Caki2 (cell line): Measurements from ENCODE around the gene LARGE1. TPM values are rescaled to one million over a fixed set of nuclear protein-coding genes. Genes with fewer than 3 reads are reported as not detected.

Source experiments
- DNase-seq: peaks from one replicate; pipeline ENCODE4 v3.0.0-alpha.2; 2015; ENCODE audit warnings: low read depth
- in situ Hi-C: cut with HindIII; loops from 2 replicates; pipeline ENCODE4 v1.10.0; 2016; ENCODE audit warnings: low sequenced_read_pairs, low pct_unique_long_range_greater_than_20kb, mixed read lengths
- total RNA-seq: library from RNA; depleted of rRNA; stranded (reverse); fragments of >200 nt; shearing (Covaris generic); gene quantifications from 2 replicates; pipeline ENCODE4 v1.2.3, GENCODE V29; 2014; ENCODE audit warnings: low replicate concordance

Gene LARGE1
- total RNA-seq, 1 experiment from 2014 or later: 9.7 TPM

DNA sequence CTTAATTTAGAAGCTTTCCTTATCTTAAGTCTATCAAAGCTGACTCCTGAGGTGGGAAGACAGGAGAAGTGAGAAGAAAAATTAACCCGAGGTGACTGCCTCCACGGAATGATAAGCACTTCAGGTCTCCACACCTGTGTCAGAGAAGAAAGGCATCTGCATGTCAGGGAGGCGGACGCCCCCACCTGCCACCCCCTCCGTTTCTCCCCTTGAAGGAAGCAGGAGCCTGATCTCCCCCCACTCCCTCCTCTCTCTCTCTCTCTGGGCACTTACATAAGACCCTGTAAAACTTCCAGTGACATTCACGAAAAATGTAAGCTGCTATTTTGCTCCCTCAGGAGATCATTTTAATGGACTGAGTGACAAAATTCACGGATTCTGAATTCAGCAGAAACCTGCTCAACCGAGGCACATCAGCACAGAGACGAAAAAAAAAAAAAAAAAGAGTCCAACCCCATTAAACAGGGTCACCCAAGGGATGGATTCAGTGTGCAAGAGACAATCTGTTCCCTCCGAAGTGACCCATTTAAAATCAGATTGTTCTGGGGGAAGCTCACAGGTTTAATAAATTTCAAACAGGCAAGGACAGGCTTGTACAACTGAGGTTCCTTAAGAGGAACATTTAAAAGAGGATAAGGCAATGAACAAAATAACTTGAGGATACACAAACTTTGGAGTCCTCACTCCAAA is 1.5 kb downstream of the LARGE1 start:
- in situ Hi-C loops: no loop called here
- no peak for DNase-seq

DNA sequence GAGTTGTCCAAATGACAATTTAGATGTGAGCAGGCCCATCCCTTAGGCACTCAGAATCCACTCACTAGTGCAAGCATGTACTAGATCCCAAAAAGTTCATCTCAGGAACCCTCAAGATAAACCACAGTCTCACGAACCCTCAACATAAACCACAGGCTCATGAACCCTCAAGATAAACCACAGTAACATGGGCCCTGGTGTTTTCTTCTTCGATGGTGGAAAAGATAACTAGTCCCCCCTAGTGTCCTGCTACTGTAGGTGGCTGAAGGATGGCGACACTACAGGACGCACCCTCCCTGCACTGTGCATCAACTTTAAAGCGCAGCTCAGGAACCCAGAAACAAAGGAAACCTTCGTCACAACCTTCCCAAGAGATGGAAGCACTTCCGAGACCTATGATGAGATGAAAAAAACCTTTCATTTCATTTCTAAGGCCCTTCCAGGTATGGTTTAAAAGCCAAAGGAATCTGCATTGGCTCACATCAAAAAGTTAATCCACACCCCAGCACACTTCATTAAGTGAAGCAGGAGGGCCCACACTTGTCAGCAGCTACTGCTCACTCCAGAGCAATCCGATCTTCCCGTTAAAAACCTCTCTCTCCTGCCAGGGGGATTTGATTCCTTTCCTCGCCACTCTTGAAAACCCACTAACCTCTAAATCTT is 2.4 kb downstream of the LARGE1 start:
- DNase-seq: peak; percentile 22

DNA sequence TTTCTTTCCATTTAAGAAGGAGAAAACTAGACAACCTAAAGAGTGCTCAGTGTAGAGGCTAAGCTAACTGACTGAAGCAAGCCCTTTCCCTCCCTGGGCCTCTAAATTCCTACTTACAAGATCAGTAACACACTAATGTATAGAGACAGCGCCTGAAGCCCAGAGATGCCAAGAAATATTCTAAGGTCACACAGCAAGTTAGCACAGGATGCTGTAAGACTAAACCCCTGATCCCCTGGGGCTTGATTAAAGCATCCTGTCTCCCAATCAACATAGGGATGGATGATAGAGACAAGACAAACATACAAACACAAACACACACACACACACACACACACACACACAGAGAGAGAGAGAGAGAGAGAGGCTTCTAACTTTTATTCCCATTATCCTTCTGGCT is 5.6 kb downstream of the LARGE1 start:
- in situ Hi-C loops: no loop called here

More for the DNA sequence above, 2.4 kb downstream of the LARGE1 start:
- in situ Hi-C loops: no loop called here

DNA sequence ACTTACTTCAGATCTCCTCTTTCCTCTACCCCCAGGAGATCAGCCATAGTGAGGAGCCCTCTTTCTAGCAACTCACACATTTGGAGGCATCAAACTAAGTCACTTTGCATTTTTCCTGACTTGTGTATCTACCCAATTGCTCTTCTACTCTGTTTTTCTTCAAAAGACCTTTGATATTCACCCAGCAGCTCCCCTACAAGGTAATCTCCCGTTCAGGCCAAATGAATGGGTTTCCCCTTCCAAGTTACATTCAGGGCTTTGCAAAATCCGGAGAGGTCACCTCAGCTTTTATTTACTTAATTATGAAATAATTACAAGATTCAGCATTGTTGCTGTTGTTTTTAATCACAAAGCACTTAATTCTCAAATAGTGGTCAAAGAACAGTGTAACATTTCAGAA is 6.1 kb downstream of the LARGE1 start:
- in situ Hi-C loops: no loop called here
- no peak for DNase-seq

More for the DNA sequence above, 5.6 kb downstream of the LARGE1 start:
- DNase-seq: no peak

DNA sequence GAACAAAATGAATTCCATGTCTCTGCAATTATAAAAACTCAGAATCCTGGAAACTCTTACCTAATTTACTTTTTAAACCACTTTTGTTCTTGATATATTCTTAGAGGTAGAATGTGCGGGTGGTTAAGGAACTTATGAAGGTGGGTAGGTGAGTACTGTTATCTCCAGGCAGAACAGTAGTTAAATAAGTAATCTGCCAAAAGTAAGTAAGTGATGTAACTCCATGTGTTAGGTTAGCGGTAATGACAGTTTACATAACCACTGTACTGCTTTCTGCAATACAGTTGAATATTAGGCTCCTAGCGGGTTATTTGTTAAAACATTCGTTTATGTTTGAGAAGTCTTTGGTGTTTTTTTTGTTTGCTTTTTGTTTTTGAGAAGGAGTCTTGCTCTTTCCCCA is 7.1 kb downstream of the LARGE1 start:
- in situ Hi-C loops: no loop called here
- no peak for DNase-seq

DNA sequence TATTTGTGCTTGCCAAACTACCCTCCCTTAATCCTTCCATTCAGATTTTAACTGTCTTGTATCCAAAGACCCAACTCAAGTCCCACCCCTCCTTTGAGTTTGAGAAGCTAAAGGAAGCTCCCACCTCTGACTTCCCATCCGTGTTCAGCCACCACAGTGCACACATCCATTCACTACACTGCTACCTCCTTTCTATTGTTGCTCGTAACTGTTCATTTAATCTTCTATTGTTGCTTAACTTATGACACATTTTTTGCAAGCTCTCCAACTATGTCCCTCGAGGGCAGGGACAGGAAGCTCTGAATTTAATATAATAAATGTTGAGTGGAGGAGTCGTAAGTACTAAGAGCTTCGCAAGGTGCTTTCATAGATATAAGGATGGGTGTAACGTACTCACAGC is 10.4 kb downstream of the LARGE1 start:
- no peak for DNase-seq
- in situ Hi-C loops: no loop called here

DNA sequence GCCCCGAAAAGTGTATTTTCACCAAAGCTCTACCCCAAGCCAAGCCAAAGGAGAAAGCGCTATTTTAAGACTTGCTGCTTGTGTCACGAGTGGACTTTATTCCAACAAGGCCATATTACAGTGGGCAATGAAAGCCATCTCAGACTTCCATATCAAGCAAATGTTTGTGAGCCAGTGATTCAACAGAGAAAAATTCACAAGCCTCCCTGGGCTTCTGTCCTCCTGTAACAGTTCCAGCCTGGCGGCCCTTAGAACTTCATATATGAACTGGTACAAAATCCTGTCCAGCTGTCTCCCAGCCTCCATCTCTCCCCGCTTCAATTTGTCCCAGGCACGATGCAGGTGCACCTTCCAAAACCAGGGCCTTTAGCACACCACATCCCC is 11.2 kb downstream of the LARGE1 start:
- in situ Hi-C loops: no loop called here
- no peak for DNase-seq

DNA sequence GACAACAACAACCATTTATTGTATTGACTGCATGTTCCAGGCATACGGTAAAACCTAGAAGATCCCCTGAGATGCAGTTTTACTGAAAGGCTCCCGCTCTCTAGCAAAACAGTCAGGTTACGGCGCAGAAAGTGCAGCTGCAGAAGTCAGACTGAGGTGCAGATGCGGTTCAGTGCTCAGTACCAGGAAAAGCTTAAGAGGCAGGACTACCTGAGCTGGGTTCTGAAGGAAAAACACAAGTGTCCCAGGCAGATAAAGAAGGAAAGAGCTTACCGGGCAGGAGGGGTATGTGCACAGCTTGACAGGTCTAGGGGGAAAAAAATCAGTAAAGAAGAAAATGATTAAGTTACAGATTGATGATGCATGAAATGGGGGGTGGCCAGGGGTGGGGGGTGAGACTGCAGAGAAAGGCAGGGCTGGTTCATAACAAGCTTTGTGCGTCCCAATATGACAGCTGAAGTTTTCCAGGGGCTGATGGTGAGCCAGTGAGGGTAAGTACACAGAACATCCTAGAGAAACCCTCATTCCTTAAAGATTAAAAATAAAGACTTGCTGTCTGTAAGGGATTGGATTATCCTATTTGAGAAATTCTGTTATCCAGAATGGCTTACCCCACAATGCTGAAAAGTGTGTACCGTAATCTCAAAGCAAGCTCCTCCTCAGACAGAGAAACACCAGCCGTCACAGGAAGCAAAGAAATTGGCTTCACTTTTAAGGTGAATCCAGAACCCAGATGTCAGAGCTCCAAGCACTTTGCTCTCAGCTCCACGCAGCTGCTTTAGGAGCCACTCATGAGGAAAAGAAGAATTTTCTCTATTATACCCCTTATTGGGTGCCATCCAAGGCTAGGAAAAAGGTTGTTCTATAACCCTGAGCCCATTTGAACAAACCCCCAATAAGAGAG is 11.9 kb downstream of the LARGE1 start:
- in situ Hi-C loops: no loop called here
- DNase-seq: no peak

DNA sequence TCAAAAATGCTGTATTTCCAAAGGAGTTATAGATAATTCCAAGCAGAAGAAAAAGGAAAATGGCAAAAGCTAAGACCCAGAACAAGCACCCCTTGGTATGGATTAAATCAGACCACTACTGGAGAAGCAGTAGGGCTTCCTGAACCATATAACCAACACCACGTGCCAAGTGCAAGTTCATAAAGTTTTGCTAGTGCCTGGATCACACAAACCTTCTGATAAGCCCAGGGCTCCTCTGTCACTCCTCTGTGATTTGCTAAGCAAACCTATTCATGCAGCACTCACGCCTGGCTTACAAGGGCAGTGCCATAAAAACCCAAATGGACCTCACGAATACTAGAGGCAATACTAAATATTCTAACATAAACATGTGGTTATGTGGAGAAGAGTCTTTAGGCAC is 13.3 kb downstream of the LARGE1 start:
- DNase-seq: no peak
- in situ Hi-C loops: no loop called here

DNA sequence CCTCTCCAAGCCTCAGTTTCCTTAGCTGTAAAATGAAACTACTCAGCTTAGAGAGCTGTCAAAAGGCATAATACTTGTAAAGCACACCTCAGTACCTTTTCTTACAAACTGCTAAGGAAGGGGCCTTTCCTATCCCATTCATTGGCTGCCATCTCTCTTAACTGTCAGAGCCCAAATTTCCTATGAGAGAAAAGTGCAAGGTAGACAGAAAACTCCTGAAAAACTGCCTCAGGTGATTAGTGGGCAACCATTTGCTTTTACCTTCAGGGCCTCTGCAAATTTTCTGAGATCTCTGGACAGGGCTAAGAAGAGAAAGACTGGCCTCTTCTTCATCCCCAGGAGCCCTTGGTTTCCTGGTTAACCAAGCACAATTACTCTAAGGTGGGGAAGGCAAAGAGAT is 13.8 kb downstream of the LARGE1 start:
- in situ Hi-C loops: no loop called here
- DNase-seq: no peak

DNA sequence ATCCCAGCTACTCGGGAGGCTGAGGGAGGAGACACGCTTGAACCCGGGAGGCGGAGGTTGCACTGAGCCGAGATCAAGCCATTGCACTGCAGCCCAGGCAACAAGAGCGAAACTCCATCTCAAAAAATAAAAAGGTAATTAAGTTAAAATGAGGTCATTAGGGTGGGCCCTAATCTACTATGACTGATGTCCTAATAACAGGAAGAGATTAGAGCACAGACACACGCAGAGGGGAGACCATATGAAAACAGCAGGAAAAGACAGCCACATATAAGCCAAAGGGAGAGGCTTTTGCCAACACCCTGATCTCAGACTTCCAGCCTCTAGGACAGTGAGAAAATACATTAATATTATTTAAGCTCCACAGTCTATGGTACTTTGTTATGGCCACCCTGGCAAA is 17.3 kb downstream of the LARGE1 start:
- in situ Hi-C loops: no loop called here

DNA sequence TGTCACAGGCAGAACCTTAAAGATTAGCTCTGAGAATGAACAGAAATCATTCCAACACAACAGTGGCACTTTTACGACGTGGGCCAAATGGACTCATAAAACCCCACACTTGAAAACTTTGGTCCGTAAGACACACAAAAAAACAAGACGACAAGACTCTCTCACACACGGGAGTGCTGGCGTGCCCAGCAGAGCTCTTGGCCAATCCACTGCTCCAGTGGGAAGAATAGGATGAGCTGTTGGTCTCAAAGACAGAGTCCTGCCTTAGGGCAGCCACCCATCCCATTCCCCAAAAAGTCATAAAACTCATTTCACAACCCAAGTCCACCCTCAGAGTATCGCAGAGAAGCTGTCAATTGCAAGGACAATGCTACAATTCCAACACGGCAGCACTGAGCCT is 18.2 kb downstream of the LARGE1 start:
- in situ Hi-C loops: no loop called here
- no peak for DNase-seq

More for the DNA sequence above, 17.3 kb downstream of the LARGE1 start:
- DNase-seq: no peak

DNA sequence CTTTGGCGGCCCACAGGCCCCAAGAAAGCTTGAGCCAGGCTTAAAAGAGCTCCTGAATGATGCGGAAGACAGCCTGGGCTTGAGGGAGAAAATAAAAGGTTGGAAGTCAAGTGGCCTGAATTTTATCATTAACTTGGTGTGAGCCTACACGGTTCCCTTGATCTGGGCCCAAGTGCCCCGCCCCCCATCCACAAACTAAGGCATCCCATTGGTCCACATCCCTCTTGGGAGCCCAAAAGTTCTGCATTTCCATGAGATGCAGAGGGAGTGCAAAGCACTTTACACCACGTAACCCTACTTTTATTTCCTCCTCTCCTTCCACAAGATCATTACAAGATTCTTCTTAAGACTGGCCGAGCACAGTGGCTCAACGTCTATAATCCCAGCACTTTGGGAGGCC is 22.2 kb downstream of the LARGE1 start:
- no peak for DNase-seq
- in situ Hi-C loops: no loop called here

DNA sequence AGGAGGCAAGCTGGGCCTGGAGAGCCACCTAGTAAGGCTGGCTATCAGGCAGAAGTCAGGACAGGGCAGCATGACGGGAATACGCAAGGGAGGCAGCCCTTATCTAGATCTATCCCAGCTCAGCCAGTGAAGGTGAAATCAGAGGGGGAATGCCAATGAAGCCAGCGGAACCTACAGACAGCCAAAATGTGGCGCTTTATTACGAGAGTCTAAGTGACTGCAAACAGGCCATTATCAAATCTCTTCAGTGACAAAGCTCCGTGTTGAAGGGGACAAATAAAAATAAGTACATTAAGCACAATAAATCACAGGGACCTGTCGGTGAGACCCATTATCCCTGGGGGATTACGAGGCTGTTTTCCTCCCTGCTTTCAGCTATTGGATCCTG is 22.8 kb downstream of the LARGE1 start:
- DNase-seq: no peak
- in situ Hi-C loops: no loop called here

DNA sequence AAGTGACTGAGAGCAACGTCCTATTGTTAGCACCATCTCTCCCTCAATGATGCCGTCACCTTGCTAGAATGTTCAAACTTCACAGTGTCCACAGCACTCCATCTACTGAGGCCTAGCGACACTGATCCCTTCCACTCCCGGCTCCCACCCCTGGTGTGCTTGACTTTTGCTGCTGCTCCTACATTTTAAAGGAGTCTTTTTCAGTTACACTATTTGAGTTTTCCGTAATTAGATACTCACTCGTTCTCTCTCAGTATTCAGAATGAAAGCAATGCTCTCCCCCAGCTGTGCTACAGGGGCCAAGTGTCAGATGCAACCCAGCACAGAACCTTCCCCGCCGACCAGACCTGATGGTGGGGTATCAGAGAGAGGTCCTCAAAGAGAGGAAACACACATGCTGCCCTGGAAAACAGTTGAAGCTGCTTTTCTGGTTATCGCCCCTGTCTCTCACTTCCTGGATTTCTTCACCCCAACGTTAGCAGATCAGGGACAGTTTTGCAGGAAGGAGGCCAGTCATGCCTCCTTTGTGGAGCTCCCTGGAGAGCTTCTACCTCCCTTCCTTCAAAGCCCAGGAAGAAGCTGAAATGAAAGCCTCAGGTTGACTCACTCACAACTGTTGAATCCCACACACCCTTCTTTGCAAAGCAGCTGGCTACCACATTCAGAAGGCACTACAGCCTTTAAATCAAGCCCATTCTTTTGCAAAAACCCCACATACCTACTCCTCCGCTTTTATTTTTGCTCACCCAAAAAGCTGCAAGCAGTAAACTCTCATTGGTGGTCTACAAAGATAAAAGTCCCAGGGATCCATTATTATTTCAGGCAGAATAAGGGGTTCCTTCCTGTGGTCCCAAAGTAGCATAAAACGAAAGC is 23.5 kb downstream of the LARGE1 start:
- no peak for DNase-seq
- in situ Hi-C loops: no loop called here

DNA sequence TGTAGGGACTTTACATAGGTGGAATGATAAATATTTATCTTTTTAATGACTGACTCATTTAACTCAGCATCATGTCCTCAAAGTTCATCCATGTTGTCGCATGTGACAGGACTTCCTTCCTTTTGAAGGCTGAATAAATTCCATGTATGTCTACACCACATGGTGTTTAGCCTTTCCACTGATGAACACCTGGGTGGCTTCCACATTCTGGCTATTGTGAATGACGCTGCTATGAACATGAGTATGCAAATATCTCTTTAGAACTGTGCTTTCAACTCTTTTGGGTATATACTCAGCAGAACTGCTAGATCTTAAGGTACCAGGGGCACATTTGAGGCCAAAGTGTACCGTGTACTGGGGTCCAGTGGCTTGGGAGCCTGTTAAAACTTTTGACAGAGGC is 24.1 kb downstream of the LARGE1 start:
- no peak for DNase-seq
- in situ Hi-C loops: no loop called here

DNA sequence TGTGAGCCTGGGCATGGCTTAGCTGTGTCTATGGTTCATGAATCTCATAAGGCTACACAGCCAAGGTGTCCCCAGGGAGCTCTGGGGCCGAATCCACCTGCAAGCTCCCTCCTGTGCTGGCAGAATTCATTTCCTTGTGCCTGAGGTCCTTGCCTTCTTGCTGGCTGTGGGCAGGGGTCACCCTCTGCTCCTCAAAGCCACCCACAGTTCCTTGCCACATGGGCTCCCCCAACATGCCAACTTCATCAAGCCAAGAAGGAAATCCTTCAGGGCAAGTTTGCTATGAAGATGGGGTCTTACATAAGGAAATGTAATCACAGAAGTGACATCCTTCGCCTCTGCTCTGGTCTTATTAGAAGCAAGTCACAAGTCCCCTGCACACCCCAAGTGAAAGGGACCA is 24.8 kb downstream of the LARGE1 start:
- in situ Hi-C loops: no loop called here
- DNase-seq: no peak

DNA sequence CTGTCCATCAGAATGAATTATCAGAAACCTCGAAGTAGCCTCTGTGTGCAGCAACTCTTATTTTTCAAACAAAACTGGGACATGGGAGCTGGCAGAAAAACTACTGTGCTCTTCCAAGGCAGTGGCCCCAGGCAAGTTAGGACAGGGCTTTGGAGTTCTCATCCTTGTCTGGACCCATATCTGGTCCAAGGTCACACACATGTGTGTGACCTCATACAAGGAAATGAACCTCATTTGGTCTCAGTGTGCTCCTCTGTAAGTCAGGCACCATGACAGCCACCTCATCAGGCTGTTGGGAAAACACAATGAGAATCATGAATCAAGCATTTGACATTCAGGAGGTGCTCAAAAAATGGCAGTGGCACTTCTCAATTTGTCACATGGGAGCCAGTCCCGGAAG is 25.8 kb downstream of the LARGE1 start:
- in situ Hi-C loops: no loop called here
- DNase-seq: no peak
